Inferior parietal cortex (tissue), 1 donor: ENCODE data around the gene ACVRL1.

Experiments
- DNase-seq: peaks from one replicate; pipeline ENCODE4 v3.0.0-alpha.2; 2016; ENCODE audit errors: extremely low spot score

The ACVRL1 gene

GRCh38 chr12:51915951-51916350, 8.6 kb downstream of the ACVRL1 start:
- DNase-seq, result no peak

- no peak for DNase-seq
Observed at GRCh38 chr12:51917041-51917590, 9.8 kb downstream of the ACVRL1 start.

DNA sequence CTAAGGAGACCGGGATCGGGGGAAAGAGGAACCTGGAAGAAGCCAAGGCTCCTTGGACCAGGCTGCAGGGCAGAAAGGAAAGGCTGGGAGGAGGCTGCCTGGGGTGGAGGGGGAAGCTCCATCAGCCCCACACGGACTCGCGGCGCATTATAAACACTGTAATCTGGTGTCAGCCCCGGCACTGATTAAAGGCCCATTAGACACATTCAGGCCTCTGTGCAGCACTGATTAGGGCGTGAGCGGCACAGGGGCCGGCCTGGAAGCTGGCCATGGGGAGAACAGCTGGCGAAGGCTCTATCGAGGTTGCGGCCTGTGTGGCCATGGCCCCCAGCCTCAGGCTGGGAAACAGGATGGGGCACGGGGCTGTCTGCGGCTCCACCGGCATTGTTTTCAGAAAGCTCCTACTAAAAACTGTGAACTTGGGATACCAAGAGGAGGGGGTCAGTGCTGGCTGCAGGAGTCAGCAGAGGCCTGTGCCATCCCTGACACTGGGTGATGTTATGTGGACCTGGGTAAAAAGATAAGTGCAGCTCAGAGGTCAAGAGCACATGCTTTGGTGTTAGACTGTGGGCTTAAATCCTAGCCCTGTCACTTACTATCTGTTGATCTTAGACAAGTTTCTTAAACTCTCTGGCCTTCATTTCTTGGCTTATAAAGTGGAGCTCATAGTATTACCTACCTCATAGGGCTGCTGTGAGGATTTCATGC, 10.6 kb downstream of the ACVRL1 start:
- no peak for DNase-seq

DNA sequence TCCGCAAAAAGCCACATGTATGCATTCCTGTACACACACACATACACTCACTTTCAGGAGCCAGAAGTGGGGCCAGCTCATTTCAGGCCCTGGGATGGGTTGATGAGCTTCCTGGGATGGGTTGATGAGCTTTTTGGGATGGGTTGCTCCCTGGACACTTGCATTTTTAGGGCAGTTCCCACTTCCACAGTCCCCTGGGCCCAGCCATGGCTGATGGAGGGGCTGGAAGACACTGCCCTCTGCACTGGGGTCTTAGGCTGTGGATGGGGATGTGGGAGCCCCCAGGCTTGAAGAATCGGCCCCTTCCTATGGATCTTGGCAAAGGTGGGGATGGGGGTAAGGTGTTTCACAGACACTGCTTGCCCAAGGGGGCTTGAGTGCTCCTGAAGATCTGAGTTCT, 12.7 kb downstream of the ACVRL1 start:
- DNase-seq, result no peak

GRCh38 chr12:51921017-51921725, 13.9 kb downstream of the ACVRL1 start:
- no peak for DNase-seq

DNA sequence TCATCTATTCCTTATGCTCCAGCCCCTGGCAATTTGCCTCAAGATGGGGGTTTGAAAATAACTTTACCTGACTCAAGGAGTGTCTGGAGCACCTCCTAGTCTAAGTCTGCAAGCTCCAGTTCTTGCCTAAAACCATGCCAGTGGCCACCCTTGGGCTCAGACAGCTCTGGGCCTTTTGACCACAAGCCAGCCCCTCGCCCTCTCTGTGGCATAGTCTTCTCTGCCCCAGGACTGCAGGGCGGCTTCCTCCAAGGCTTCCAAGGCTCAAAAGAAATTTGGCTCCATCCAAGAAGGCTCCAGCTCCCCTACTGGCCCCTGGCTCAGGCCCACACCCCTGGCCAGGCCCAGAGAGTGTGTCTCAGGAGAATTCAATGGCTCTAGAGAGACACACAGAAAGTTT, 14.8 kb downstream of the ACVRL1 start:
- DNase-seq, result no peak

- DNase-seq, result peak; percentile 30
Observed at GRCh38 chr12:51922762-51923505, 15.6 kb downstream of the ACVRL1 start.

DNA sequence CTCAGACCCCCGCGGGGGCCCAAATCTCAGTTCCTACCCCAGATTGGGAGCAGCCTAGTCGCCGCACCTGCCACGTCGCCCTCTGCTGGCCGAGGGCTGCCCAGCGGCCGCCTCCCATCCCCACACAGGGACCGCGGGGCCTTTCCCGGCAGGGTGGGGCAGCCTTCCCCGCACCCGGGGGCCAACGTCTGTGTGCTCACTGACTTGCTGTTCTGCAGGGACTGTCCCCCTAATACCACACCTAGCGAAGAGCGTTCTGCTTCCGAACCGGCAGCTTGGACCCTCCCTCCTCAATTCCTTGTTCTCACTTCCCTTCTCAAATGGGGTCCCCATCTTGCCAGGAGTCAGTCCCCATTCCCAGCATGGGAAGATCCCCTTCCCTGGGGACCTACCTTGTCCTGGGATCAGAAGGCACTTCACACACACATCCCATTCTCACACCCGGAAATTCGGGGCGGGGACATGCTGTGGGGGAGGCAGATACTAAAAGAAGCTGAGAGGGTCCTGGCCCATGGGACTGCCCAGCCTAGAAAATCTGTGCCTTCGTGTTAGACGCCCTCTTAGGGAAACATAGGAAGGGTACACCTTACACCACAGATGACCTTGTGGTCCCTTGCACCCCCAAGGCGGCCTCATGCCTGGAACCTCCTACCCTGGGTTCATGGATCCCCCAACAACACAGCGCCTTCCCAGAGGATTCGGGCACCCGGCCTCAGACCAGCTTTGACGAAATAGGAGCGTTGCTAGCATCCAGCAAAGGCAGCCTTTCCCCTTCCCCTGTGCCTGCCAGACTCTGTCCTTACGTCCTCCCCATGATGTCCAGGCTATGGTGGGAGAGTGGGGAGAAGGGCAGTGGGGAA, 16.4 kb downstream of the ACVRL1 start:
- no peak for DNase-seq

GRCh38 chr12:51924551-51925319, 17.4 kb downstream of the ACVRL1 start:
- no peak for DNase-seq

DNA sequence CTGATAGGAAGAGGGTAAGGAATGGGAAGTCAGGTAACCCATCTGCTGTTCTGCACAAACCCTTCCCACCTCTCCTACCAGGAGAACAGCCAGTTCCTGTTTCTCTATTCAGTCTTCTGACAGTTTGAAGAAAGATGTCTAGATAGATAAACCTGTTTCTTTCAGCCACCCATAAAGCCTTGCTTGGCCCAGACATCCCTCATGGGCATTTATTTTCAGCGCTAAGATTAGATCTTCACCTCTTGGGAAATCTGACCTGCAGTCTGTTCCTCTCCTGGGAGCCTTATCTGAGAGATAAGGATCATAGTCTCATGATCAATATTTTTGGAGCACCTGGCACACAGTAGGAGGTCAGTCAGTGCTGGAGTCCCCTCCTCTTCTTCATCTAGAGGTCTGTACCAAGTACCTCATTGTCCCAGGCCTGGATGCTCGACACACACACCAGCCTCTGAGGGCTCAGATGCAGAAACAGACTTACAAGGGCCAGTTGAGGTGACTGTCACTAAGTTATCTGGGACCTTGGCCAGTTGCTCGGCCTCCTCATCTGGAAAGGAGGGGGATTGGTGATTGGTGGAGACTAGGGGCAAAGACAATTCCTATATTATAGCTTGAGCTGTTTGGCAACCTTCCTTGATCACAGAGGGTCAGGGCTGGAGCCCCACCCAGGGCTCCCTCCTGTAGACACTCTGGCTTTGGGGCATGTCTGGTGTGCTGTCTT, 18.2 kb downstream of the ACVRL1 start:
- DNase-seq, result no peak

DNA sequence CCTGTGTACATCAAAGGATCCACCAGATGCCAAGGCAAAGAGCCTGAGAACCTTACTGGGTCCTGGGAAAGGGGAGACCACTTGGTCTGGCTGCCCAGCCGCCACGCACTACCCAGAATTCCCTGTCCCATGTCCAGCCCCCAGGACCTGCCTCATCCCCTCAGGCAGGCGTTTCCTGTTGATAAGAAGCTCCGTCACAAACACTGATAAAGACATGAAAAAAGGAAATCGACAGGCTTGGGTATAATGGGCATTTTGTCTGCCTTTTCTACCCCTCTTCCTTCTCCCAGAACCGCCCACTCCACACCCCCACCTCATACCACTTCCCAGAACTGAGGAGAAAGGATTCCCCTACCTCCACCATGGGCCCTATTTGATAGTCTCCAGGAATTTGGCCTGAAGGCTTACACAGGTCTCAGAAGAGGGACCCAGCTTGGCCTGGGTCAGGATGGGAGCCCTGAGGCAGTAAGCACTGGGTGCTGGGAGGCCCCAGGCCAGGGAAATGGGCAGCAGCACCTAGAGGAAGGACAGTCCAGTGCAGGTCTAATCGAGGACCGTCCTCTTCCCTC, 18.8 kb downstream of the ACVRL1 start:
- no peak for DNase-seq

GRCh38 chr12:51926718-51927117, 19.4 kb downstream of the ACVRL1 start:
- DNase-seq, result no peak

DNA sequence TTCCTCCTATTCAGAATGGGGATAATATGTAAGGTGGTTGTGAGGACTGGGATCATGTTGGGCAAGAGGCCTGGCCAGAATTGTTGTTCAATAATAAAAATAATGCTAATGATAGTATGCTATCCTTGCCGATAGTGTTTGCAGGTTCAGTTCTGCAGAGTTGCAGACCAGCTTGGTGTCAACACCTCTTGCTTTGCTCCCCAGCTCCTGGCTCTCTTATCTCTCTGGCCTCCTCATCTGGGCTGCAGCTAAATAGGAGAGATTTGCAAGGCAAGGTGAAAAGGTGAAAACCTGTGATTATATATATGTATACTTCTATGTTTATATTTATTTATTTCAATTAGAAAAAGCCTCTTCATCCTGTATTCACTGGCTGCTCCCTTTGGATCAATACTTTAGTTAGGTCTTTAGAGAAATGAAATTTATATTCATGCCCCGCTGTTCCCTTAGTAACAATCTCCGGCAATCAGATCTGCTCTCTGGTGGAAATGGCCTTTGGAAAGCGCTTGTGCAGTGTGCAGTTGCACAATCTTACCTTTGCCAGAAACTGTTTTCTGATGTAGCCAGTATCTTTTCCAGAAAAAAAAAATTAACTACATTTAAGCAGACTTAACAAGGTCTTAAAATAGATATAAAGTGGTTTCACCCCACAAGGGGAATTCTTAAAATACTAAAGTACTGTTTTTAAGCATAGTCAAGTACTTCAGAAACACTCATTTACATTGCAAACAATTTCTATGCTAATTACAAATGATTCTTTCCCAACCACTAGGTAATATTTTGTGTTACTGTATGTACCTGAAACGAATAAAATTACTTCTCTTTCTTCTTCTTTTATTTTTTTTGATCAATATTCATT, 25.1 kb downstream of the ACVRL1 start:
- DNase-seq, result no peak

GRCh38 chr12:51934080-51934479, 26.8 kb downstream of the ACVRL1 start:
- no peak for DNase-seq

- no peak for DNase-seq
Observed at GRCh38 chr12:51937926-51938325, 30.6 kb downstream of the ACVRL1 start.

DNA sequence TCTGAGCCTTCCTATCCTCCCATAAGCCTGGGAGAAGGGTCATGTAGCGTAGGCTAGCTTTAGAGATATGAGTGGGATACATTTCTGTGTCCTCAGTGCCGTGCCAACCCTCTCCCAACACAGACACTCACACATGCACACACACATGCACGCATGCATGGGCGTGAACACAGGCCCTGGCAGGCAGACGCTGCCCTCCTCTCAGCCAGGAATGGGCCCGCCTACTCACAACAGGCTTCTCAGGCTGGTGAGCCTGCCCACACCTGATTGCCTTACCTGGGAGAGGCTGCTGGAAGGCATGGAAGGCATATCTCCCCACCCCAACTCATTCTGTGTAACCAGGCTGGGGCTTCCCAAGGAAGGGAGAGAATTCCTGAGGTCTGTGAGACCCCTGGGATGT, 31.4 kb downstream of the ACVRL1 start:
- DNase-seq, result no peak

- DNase-seq, result no peak
Observed at GRCh38 chr12:51941011-51941581, 33.8 kb downstream of the ACVRL1 start.

GRCh38 chr12:51941604-51942003, 34.3 kb downstream of the ACVRL1 start:
- DNase-seq, result no peak
